AG04449 (cell line): ENCODE data around the gene NXNL1.

ENCODE experiments used
- CTCF ChIA-PET: fragments of 350-600 bp; formaldehyde crosslinking; extraction: SDS; loops from one replicate; lab custom pipeline; 2021; ENCODE audit warnings: antibody characterized with exemption; lab: Yijun Ruan, JAX
- POLR2A ChIA-PET: fragments of 400-600, 350-600 bp; formaldehyde crosslinking; extraction: SDS; loops from one replicate; lab custom pipeline; 2020; ENCODE audit warnings: antibody characterized with exemption, inconsistent platforms; lab: Yijun Ruan, JAX
- DNase-seq: peaks from one replicate; pipeline ENCODE4 v3.0.0-alpha.2; 2010; ENCODE audit warnings: low read depth, low spot score
- H3K4me3 ChIP-seq: 2 replicates; pipeline ENCODE4 v1.5.1; 2011; ENCODE audit warnings: low read depth, mild to moderate bottlenecking, control low read depth, low read length
- TF ChIP-seq, protein P1 (sequence below): IDR thresholded peaks from one replicate; pipeline ENCODE4 v1.5.1; 2011; ENCODE audit warnings: mild to moderate bottlenecking, moderate library complexity, low read length, control low read depth, inconsistent platforms; ENCODE audit not compliant: insufficient read depth; ENCODE audit errors: missing control alignments

The NXNL1 gene

GRCh38 chr19:17441241-17442021, 19.3 kb downstream of the NXNL1 start:
- TF ChIP-seq, protein P1, sequence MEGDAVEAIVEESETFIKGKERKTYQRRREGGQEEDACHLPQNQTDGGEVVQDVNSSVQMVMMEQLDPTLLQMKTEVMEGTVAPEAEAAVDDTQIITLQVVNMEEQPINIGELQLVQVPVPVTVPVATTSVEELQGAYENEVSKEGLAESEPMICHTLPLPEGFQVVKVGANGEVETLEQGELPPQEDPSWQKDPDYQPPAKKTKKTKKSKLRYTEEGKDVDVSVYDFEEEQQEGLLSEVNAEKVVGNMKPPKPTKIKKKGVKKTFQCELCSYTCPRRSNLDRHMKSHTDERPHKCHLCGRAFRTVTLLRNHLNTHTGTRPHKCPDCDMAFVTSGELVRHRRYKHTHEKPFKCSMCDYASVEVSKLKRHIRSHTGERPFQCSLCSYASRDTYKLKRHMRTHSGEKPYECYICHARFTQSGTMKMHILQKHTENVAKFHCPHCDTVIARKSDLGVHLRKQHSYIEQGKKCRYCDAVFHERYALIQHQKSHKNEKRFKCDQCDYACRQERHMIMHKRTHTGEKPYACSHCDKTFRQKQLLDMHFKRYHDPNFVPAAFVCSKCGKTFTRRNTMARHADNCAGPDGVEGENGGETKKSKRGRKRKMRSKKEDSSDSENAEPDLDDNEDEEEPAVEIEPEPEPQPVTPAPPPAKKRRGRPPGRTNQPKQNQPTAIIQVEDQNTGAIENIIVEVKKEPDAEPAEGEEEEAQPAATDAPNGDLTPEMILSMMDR = peak; percentile 21
- H3K4me3 ChIP-seq = no peak overlapping the region
- no peak for DNase-seq
- ChIA-PET POLR2A (no interaction called here), CTCF (interaction anchor here (0.8 to 3.1 kb wide), 10 partner anchors 8 to 415 kb away, joined by 3 to 8 read pairs (median 4); partner anchors contain the start of gene TMEM221)

- ChIA-PET CTCF (interaction anchor here (1.7 kb wide), 2 partner anchors 11 to 29 kb away, joined by 4 to 7 read pairs; partner anchors contain the start of gene TMEM221), POLR2A (interaction anchor here (0.7 kb wide), 1 partner anchor 224 kb away, joined by 4 read pairs; no protein-coding TSS in a partner anchor)
- no peak overlapping the region for H3K4me3 ChIP-seq
- TF ChIP-seq, protein P1 = no peak
- no peak for DNase-seq
Observed at GRCh38 chr19:17436874-17437267, 23.9 kb downstream of the NXNL1 start.

DNA sequence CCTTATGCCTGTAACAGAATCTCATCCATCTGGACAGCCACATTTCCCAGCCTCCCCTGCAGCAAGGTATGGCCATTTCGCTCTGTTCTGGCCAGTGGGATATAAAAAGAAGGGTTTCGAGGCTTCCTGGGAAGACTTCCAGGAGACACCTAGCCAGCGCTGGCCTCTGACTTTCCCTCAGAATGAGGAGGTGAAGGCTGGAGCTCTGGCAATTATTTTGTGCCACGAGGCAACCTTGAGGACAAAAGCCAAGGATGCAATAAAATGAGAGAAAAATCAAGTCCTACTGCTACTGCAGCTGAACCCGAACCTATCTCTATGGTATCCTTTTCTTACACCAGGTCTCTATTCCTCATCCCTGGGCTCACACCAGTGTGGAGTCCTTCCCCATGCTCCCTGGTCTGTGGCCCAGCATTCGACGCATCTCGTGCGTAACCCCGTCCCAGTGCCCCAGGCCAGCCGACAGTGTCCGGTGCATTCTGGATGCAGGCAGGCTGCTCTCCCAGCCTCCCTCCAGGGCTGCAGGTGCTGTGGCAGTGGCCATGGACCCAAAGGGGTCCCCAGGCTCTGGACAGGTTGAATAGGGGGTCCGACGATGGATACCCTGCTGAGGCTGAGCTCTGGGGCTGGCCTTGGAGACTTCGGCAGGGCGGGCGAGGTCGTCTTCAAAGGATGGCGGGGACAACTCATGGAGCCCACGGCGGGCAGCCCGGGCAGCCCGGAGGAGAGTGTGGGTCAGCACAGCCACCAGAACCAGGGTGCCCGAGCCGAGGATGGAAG, 24.4 kb downstream of the NXNL1 start:
- ChIA-PET POLR2A (no interaction called here), CTCF (interaction anchor here (1.7 kb wide), 1 partner anchor 12 kb away, joined by 7 read pairs; the partner anchor contains the start of gene TMEM221)
- no peak for DNase-seq
- TF ChIP-seq, protein P1 = no peak
- H3K4me3 ChIP-seq = no peak overlapping the region

GRCh38 chr19:17435218-17435617, 25.5 kb downstream of the NXNL1 start:
- H3K4me3 ChIP-seq = no peak overlapping the region
- ChIA-PET CTCF (no interaction called here), POLR2A (no interaction called here)
- TF ChIP-seq, protein P1 = no peak
- no peak for DNase-seq

DNA sequence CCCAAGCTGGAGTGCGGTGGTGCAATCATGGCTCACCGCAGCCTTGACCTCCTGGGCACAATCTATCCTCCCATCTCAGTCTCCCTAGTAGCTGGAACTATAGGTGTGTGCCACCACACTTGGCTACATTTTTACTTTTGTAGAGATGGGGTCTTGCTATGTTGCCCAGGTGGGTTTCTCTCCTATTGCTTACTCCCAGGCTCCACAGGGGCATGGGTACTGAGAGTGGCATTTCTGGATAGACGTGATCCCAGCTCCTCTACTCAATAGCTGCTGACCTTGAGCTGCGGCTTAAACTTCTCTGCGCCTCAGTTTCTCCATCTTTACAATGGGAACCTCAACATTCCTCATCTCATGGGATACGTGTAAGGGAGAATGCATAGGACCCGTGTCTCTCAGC, 29.3 kb downstream of the NXNL1 start:
- TF ChIP-seq, protein P1 = no peak
- no peak overlapping the region for H3K4me3 ChIP-seq
- no peak for DNase-seq
- ChIA-PET POLR2A (no interaction called here), CTCF (no interaction called here)

DNA sequence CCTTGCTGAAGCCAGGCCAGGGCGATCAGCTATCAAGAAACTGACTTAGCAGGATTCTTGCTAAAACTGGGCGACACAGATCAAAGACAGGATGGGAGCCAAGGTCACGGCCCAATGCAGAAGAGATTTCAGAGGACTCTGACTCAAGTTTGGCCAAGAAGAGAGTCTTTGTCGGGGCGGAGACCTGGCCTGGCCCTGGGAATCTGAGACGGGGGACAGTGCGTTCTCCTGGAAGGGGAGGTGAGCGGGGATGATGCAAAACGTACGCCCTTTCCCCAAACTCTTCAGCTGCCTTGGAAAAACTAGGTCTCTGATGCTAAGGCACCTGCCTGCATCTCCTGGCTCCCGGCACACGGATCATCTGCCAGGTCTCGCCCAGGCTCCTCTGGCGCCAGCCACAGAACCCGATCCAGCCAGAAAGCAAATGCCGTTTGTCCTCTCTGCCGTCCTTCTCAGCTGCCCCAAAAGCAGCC, 31.0 kb downstream of the NXNL1 start:
- CTCF ChIA-PET = interaction anchor here (0.8 to 2.2 kb wide), 4 partner anchors 10 to 44 kb away, joined by 3 to 8 read pairs (median 4); partner anchors contain the start of gene MVB12A
- no peak overlapping the region for H3K4me3 ChIP-seq
- no peak for DNase-seq
- POLR2A ChIA-PET = no interaction called here
- TF ChIP-seq, protein P1 = no peak
